Activated B cell treated with CpG ODN at 0.5 μM for 24 hours (primary cell): Measurements from ENCODE around the gene N4BP3. TPM values are rescaled to one million over a fixed set of nuclear protein-coding genes. Genes with fewer than 3 reads are reported as not detected.

Source experiments
- ATAC-seq: fragments of 200-7000 bp; cut with Tn5 transposase; one replicate; pipeline ENCODE4 v1.10.0; 2021; ENCODE audit warnings: low read depth, mild to moderate bottlenecking, moderate library complexity
- CTCF ChIA-PET: fragments of 350-600 bp; sonication (Branson Sonifier 250); formaldehyde crosslinking; loops from one replicate; lab custom pipeline; 2021; ENCODE audit warnings: antibody characterized with exemption; lab: Charles Lee
- POLR2A ChIA-PET: fragments of 350-600 bp; sonication (Branson Sonifier 250); formaldehyde crosslinking; loops from one replicate; lab custom pipeline; 2021; ENCODE audit warnings: antibody characterized with exemption; lab: Charles Lee
- DNase-seq: peaks from one replicate; pipeline ENCODE4 v3.0.0; 2022
- H3K27ac Mint-ChIP-seq: one replicate; pipeline ENCODE4 v1.8.0; 2020; ENCODE audit warnings: mixed read lengths
- H3K27me3 Mint-ChIP-seq: one replicate; pipeline ENCODE4 v1.8.0; 2021; ENCODE audit warnings: mixed read lengths
- H3K36me3 Mint-ChIP-seq: one replicate; pipeline ENCODE4 v1.8.0; 2021; ENCODE audit warnings: low read depth, mixed read lengths
- H3K4me1 Mint-ChIP-seq: one replicate; pipeline ENCODE4 v1.8.0; 2021; ENCODE audit warnings: mixed read lengths
- H3K4me3 Mint-ChIP-seq: one replicate; pipeline ENCODE4 v1.8.0; 2020; ENCODE audit warnings: mild to moderate bottlenecking, mixed read lengths
- H3K9me3 Mint-ChIP-seq: one replicate; pipeline ENCODE4 v1.8.0; 2020; ENCODE audit warnings: mixed read lengths
- intact Hi-C: fragments of 100-400 bp; cut with micrococcal nuclease; formaldehyde crosslinking; loops from one replicate; pipeline ENCODE4 v1.15.1; 2024
- total RNA-seq: library from RNA; stranded (reverse); gene quantifications from 2 replicates; pipeline ENCODE4 v1.2.3, GENCODE V29; 2022
- TF ChIP-seq, protein P1 (sequence below): fragments of 200-600 bp; IDR thresholded peaks from one replicate; pipeline ENCODE4 v1.8.0; 2022; ENCODE audit warnings: antibody characterized with exemption, mild to moderate bottlenecking

N4BP3 gene
- total RNA-seq, 1 donor from 2014 or later: 18.1 TPM

DNA sequence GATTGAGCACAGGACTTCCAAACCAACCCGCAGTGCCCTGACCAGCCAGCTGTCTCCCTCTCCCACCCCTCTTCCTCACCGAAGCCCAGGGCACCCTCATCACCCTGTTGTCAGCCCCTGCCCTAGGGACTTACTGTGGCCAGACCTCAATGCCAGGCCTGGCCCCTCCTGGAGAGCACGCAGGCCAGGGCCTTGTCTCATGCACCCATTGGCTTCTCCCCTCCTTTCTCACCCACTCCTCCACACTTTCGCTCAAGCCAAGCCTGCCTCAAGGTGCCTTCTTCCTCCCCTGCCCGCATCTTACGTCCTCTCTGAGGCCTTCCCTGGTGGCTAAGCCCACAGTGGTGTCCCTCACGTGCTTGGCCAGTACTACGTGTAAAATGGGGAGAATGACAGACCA, 33.3 kb upstream of the N4BP3 start:
- Mint-ChIP-seq H3K36me3 (no peaks in the 10 kb centered on the region), H3K4me3 (no peak overlapping the region), H3K27me3 (peaks cover 9% of the 10 kb centered on the region), H3K4me1 (peaks cover 6% of the 10 kb centered on the region), H3K27ac (no peak overlapping the region), H3K9me3 (no peaks in the 10 kb centered on the region)
- intact Hi-C loops: no loop called here
- ATAC-seq (no peak), DNase-seq (no peak)
- CTCF ChIA-PET: interaction anchor here (0.8 to 7.8 kb wide), 3 partner anchors 66 to 82 kb away, joined by 3 to 190 read pairs (median 3); partner anchors contain the start of gene NHP2
- POLR2A ChIA-PET: no interaction called here
- TF ChIP-seq, protein P1, sequence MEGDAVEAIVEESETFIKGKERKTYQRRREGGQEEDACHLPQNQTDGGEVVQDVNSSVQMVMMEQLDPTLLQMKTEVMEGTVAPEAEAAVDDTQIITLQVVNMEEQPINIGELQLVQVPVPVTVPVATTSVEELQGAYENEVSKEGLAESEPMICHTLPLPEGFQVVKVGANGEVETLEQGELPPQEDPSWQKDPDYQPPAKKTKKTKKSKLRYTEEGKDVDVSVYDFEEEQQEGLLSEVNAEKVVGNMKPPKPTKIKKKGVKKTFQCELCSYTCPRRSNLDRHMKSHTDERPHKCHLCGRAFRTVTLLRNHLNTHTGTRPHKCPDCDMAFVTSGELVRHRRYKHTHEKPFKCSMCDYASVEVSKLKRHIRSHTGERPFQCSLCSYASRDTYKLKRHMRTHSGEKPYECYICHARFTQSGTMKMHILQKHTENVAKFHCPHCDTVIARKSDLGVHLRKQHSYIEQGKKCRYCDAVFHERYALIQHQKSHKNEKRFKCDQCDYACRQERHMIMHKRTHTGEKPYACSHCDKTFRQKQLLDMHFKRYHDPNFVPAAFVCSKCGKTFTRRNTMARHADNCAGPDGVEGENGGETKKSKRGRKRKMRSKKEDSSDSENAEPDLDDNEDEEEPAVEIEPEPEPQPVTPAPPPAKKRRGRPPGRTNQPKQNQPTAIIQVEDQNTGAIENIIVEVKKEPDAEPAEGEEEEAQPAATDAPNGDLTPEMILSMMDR: no peak

- ATAC-seq (no peak), DNase-seq (no peak)
- intact Hi-C loops: no loop called here
- CTCF ChIA-PET: interaction anchor here (1.0 to 7.8 kb wide), 2 partner anchors 65 to 81 kb away, joined by 3 to 190 read pairs; no protein-coding TSS in a partner anchor
- POLR2A ChIA-PET: interaction anchor here (0.6 kb wide), 1 partner anchor 77 kb away, joined by 3 read pairs; no protein-coding TSS in a partner anchor
- no peak overlapping the region for H3K4me3 Mint-ChIP-seq
- peaks cover 5% of the 10 kb centered on the region for H3K4me1 Mint-ChIP-seq
- no peak overlapping the region for H3K27ac Mint-ChIP-seq
- H3K9me3 Mint-ChIP-seq: no peaks in the 10 kb centered on the region
- TF ChIP-seq, protein P1: no peak
- H3K27me3 Mint-ChIP-seq: peaks cover 9% of the 10 kb centered on the region
- H3K36me3 Mint-ChIP-seq: no peaks in the 10 kb centered on the region
Measured at GRCh38 chr5:178080618-178081410, 32.5 kb upstream of the N4BP3 start.

DNA sequence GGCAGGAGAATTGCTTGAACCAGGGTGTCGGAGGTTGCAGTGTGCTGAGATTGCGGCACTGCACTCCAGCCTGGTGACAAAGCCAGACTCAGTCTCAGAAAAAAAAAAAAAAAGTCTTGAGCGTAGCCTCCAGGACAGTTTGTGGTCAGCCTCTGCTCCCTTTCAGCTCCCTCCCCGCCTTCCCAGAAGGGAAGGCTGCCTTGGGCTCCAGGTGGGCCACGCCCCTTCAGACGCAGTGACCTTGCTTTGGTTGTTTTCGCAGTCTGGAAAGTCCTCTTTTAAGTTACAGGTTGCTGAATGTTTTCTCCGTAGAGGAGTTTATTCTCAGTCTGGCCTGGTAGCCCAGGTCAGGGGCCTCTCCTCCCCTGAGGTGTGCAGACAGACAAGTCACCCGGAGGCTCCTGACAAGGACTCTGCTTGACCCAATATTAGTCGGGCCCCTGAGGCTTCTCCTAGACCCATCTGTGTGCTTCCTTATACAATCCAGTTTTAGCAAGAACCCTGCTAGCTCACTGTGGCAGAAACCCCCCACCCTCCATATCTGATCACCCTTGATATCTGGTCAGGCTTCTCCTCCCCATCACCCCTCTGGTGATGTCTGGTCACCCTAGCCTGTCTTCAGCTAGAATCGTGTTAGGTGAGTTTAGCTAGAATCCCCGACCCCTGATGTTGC, 31.6 kb upstream of the N4BP3 start:
- H3K27ac Mint-ChIP-seq: no peak overlapping the region
- intact Hi-C loops: no loop called here
- H3K27me3 Mint-ChIP-seq: peaks cover 9% of the 10 kb centered on the region
- TF ChIP-seq, protein P1: no peak
- no peaks in the 10 kb centered on the region for H3K36me3 Mint-ChIP-seq
- ChIA-PET POLR2A (interaction anchor here (0.6 kb wide), 1 partner anchor 76 kb away, joined by 3 read pairs; no protein-coding TSS in a partner anchor), CTCF (no interaction called here)
- H3K4me3 Mint-ChIP-seq: no peak overlapping the region
- DNase-seq (no peak), ATAC-seq (no peak)
- peaks cover 2% of the 10 kb centered on the region for H3K4me1 Mint-ChIP-seq
- no peaks in the 10 kb centered on the region for H3K9me3 Mint-ChIP-seq

GRCh38 chr5:178083922-178084321, 29.4 kb upstream of the N4BP3 start:
- TF ChIP-seq, protein P1: no peak
- intact Hi-C loops: no loop called here
- Mint-ChIP-seq H3K36me3 (no peaks in the 10 kb centered on the region), H3K27me3 (peaks cover 11% of the 10 kb centered on the region), H3K4me3 (no peak overlapping the region), H3K4me1 (peaks cover 2% of the 10 kb centered on the region), H3K27ac (no peak overlapping the region), H3K9me3 (no peaks in the 10 kb centered on the region)
- ATAC-seq (no peak), DNase-seq (no peak)
- POLR2A ChIA-PET: no interaction called here
- CTCF ChIA-PET: no interaction called here

DNA sequence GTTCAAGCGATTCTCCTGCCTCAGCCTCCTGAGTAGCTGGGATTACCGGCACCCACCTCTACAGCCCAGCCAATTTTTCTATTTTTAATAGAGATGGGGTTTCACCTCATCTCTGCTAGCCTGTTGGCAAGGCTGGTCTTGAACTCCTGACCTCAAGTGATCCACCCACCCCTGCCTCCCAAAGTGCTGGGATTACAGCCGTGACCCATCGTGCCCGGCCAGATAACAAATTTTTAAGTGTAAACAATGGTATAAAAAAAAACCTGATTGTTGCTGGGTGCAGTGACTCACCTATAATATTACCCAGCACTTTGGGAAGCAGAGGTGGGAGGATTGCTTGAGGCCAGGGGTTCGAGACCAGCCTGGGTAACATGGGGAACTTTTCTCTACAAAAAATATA, 28.0 kb upstream of the N4BP3 start:
- H3K9me3 Mint-ChIP-seq: no peaks in the 10 kb centered on the region
- CTCF ChIA-PET: no interaction called here
- no peak overlapping the region for H3K4me3 Mint-ChIP-seq

More for the DNA sequence above, 28.0 kb upstream of the N4BP3 start:
- H3K36me3 Mint-ChIP-seq: no peaks in the 10 kb centered on the region
- TF ChIP-seq, protein P1: no peak
- POLR2A ChIA-PET: no interaction called here
- H3K4me1 Mint-ChIP-seq: peaks cover 2% of the 10 kb centered on the region
- DNase-seq (no peak), ATAC-seq (no peak)
- H3K27me3 Mint-ChIP-seq: peaks cover 11% of the 10 kb centered on the region
- intact Hi-C loops: no loop called here
- no peak overlapping the region for H3K27ac Mint-ChIP-seq
